ENCODE results near the gene AMPD1.

Gene AMPD1

DNA sequence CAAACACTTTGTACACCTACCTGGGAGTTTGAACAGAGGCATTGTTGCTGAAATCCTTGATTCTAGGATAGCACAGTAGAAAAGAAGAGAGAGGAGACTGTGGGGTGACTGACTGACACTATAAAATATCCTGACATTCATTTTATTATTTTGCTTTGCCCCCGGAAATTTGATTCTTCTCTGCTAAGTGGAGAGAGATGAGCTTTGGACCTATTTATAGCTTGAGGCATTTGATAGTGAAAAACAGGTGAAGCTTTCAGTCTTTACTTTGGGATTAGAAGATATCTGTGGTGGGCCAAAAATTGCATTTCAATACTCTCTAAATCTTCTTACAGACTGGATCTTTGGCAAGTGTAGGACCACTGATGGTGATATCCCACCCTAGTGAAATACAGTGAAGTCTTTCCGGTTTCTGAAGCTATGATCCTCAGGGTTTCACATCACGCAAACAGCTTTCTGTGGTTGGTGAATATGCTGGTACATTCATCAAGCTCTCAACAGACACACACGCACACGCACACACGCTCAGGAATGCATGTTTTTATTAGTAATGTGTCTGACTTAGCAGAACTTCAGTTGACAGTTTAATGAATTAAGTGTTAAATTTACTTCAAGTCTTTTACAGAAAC is at the start of gene AMPD1:
Gene AMPD1 (minus strand): TSS at position 117 of the 629 bp plus-strand sequence. CDS start 75 bp downstream, at position 42.
- H3K4me3 ChIP-seq (ENCODE audit: low read length), result no peak within 1 kb of the TSS
- TF ChIP-seq, protein P1, sequence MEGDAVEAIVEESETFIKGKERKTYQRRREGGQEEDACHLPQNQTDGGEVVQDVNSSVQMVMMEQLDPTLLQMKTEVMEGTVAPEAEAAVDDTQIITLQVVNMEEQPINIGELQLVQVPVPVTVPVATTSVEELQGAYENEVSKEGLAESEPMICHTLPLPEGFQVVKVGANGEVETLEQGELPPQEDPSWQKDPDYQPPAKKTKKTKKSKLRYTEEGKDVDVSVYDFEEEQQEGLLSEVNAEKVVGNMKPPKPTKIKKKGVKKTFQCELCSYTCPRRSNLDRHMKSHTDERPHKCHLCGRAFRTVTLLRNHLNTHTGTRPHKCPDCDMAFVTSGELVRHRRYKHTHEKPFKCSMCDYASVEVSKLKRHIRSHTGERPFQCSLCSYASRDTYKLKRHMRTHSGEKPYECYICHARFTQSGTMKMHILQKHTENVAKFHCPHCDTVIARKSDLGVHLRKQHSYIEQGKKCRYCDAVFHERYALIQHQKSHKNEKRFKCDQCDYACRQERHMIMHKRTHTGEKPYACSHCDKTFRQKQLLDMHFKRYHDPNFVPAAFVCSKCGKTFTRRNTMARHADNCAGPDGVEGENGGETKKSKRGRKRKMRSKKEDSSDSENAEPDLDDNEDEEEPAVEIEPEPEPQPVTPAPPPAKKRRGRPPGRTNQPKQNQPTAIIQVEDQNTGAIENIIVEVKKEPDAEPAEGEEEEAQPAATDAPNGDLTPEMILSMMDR (conservative IDR thresholded peaks at IDR 0.05; ENCODE audit: low read length), result no peak
- peak; percentile 68 for DNase-seq (ENCODE audit: low read depth)

DNA sequence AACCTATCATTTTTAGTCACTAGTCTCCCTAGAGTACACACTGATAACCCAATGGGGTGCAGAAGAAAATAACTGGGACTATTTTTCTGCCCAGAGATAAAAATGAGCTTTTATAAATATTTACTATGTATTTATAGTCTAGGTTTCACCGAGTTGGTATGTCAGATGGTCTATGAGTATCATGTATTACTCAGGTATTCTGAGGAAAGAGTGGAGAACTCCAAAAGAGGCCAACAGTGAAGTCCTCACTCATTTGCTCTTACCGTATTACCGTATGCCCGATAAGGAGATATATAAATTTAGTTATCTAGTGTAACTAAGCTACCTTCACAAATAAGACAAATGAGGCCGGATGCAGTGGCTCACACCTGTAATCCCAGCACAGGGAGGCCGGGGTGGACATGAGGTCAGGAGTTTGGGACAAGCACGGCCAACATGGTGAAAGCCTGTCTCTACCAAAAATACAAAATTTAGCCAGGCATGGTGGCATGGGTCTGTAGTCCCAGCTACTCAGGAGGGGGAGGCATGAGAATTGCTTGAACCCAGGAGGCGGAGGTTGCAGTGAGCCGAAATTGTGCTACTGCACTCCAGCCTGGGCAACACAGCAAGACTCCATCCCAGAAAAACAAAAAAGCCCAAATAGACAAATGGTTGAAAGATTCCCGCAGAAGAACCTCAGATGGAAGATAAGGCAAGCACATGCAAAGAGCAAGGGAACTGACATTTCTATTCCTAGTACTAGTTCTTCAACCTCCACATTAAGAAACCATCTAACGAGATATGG is 46.8 kb upstream of the AMPD1 start:
- no peak overlapping the region for H3K4me3 ChIP-seq (ENCODE audit: low read length)
- no peak for DNase-seq (ENCODE audit: low read depth)
- TF ChIP-seq, protein P1 (conservative IDR thresholded peaks at IDR 0.05; ENCODE audit: low read length), result no peak

DNA sequence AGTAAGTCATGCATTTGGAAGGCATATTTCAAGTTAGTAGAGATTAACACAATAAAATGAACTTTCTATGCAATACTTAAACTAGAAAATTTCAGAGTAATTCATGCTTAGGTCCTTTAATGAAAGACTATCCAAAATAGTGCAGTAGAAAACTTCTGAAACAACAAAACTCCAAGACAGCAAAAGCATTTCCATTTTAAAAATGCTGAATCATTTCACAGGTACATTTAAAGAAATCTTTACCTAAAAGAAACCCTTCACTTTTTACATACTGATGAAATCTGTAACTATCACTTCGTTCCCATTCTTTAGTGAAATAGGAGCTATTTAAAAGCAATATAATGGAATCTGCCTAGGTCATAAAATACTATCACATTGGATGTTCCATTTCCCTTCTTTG is 45.0 kb upstream of the AMPD1 start:
- TF ChIP-seq, protein P1 (conservative IDR thresholded peaks at IDR 0.05; ENCODE audit: low read length), result no peak
- no peak overlapping the region for H3K4me3 ChIP-seq (ENCODE audit: low read length)
- DNase-seq (ENCODE audit: low read depth), result no peak

GRCh38 chr1:114737314-114737849 is 42.0 kb upstream of the AMPD1 start:
- no peak overlapping the region for H3K4me3 ChIP-seq (ENCODE audit: low read length)
- DNase-seq (ENCODE audit: low read depth), result no peak
- TF ChIP-seq, protein P1 (conservative IDR thresholded peaks at IDR 0.05; ENCODE audit: low read length), result no peak

DNA sequence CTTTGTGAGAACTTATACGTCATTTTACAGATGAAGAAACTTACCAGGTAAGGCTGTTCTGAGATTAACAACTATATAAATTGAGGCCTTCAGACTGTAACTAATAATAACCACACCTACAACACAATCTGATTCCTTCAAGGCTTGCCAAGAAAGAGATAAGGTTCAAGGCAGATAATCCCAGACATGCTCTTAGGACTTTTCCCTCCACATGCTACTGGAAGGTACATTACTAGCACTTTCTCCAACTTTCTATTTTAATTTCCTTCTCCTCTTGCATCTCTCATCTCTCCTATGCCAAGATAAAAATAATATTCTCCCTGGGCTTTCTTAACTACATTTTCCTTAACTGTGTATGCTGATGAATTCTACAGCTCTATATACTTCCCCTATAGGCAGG is 40.1 kb upstream of the AMPD1 start:
- H3K4me3 ChIP-seq (ENCODE audit: low read length), result no peak overlapping the region
- TF ChIP-seq, protein P1 (conservative IDR thresholded peaks at IDR 0.05; ENCODE audit: low read length), result no peak
- DNase-seq (ENCODE audit: low read depth), result no peak

DNA sequence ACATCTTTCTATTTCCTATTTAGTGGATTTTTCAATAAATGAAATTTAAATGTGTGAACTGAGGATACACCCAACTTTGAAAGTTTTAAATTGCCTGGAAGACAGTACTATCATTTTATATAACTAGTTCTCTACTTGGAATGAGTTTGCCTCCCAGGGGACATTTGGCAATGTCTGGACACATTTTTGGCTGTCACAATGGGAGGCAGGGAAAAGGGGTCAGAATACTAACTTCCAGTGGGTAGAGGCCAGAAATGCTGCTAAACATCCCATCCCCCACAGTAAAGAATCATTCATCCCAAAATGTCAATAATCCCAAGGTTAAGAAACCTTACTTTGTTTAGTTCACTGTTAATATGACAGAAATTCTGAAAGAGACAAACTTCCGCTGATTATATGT is 34.4 kb upstream of the AMPD1 start:
- DNase-seq (ENCODE audit: low read depth), result no peak
- TF ChIP-seq, protein P1 (conservative IDR thresholded peaks at IDR 0.05; ENCODE audit: low read length), result no peak
- no peak overlapping the region for H3K4me3 ChIP-seq (ENCODE audit: low read length)

Data from AG10803 (cell line).